NCI-H146 (cell line): ENCODE measurements around the gene WNT7B.

Experiments
- DNase-seq: peaks from one replicate; lab custom pipeline; 2025; lab: John Stamatoyannopoulos, UW

The WNT7B gene

GRCh38 chr22:45977003-45977411 is at the start of gene WNT7B:
Gene WNT7B (minus strand): TSS chr22:45977162. CDS start chr22:45976754, 408 bp downstream.
- peak; percentile 81 for DNase-seq

GRCh38 chr22:46025973-46026898 is 49.3 kb upstream of the WNT7B start:
- DNase-seq, result no peak

GRCh38 chr22:46025225-46025972 is 48.4 kb upstream of the WNT7B start:
- no peak for DNase-seq

GRCh38 chr22:46024136-46024840 is 47.3 kb upstream of the WNT7B start:
- no peak for DNase-seq

DNA sequence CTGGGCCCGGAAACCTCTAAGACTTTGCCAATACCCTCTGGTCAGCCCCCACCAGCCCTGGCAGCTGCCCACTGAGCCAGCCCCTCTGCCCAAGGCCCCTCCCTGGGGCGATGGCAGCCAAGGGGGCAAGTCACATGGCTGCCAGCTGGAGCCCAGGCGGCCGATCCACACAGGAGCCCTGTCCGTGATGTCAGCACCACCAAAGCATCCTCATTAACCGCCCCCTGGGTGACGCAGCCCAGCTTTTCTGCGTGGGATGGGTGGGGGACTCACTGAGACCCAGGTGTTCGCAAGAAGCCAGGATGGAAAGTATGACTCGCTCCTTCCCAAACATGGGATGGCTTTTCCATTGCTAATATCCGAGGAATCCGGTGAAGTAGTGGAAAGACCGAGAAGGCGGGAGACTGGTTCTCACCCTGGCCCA is 46.6 kb upstream of the WNT7B start:
- DNase-seq, result no peak

DNA sequence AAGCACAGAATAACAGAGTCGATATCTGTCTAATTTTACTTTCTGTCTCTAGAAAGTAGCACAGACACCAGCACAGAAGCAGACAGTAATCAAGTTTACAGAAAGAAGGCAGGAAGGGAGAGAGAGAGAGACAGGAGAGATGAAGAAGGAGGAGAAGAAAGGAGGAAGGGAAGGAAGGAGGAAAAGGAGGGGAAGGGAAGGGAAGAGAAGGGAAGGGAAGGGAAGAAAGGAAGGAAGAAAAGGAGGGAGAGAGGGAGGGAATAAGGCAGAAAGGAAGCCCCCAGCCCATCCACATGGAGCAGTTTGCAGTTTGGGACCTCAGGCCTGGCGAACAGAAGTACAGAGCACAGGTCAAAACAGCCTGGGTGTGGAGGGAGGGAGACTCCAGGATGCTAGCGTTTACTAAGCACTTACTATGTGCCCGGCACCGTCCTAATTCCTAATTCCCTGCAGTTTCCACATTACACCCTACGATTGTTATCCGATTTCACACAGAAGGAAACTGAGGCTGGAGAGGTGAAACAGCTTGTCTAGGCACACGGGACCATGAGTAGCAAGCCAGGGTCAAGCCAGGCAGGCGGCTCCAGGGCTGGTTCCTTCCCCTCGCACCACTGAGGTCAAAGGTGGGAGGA is 46.0 kb upstream of the WNT7B start:
- DNase-seq, result no peak

- no peak for DNase-seq
Measured at GRCh38 chr22:46021577-46021976, 44.6 kb upstream of the WNT7B start.

DNA sequence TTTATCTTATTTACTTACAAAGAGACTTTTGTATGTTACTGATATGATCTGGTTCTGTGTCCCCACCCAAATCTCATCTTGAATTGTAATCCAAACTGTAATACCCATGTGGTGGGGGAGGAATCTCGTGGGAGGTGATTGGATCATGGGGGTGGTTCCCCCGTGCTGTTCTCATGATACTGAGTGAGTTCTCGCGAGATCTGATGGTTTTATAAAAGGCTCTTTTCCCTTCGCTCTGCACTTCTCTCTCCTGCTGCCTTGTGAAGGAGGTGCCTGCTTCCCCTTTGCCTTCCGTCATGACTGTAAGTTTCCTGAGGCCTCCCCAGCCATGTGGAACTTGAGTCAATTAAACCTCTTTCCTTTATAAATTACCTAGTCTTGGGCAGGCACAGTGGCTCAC is 42.4 kb upstream of the WNT7B start:
- DNase-seq, result no peak

DNA sequence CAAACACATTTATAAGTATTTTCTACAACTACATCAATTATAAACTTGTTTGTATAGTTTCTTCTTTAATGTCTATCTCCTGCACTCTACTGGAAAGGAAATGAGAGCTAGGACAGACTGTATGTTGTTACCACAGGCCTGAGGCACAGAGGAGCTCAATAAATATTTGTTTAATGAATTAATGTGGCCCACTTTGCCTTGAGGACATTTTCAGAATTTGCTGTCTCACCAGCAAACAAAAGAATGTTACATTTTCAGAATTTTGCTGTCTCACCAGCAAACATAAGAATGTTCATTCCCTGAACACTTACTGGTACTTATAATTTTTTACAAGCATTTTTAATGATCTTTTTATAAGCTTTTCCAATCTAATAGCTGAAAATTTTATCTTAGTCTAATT is 41.9 kb upstream of the WNT7B start:
- peak; percentile 64 for DNase-seq

DNA sequence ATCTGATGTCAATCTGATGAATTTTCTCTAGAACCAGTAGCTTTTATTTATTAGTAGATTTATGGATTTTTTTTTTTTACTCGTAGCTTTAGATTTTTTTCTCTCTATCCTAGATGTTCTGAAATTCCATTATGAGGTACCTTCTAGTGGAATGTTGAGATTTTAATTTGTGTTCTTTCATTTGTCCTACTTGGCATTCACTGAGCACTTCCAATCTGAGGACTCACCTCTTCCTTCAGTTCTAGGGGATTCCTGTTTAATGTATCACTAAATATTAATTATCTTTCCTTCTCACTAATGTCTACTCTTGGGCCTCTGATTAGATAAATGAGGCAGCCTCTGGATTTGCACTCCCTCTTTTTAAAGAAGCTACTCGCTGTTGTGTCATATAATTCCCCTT is 40.2 kb upstream of the WNT7B start:
- DNase-seq, result no peak

- DNase-seq, result peak; percentile 85
Measured at GRCh38 chr22:46013460-46014416, 36.8 kb upstream of the WNT7B start.

GRCh38 chr22:46012881-46013281 is 35.9 kb upstream of the WNT7B start:
- DNase-seq, result no peak

GRCh38 chr22:46012182-46012880 is 35.4 kb upstream of the WNT7B start:
- DNase-seq, result no peak

GRCh38 chr22:46011627-46012181 is 34.7 kb upstream of the WNT7B start:
- no peak for DNase-seq

- DNase-seq, result no peak
Measured at GRCh38 chr22:46010951-46011626, 34.1 kb upstream of the WNT7B start.

- no peak for DNase-seq
Measured at GRCh38 chr22:46010207-46010867, 33.4 kb upstream of the WNT7B start.

GRCh38 chr22:46009730-46010129 is 32.8 kb upstream of the WNT7B start:
- DNase-seq, result no peak

DNA sequence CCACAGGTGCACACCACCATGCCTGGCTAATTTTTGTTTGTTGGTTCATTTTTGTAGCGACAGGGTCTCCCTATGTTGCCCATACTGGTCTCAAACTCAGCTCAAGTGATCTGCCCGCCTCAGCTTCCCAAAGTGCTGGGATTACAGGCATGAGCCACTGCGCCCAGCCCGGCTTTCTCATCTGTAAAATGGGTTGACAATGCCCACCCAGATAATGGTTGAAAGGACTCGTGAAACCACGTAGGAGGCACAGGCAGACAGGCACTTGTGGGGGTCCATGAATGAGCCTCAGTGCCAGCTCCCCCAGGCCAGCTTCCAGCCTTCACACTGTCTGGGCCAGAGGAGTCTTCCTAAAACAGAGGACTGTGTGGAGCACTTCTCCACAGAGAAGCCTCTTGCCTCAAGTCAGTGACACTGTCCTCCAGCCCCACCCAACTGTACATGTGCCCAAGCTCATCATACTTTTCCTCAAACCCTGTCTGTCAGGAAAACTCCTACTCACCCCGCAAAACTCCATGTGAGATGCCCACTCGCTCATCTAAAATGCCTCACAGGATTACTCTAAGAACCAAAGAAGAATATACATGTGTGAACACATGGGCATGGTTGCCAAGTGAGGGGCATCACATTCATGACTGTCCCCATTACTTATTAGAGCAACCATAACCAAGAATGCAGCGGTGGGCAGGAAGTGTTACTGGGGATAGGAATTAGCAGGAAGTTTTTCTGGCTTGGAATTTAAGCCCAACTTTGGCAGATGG is 32.1 kb upstream of the WNT7B start:
- DNase-seq, result no peak
